Parathyroid adenoma (tissue), 2 donors: ENCODE data around the gene PRSS27.

Experiments
- H2AFZ ChIP-seq: fragments of 300-600 bp; sonication (generic); one replicate; pipeline ENCODE4 v1.7.0; 2017; ENCODE audit warnings: antibody characterized with exemption, mild to moderate bottlenecking
- H3K27ac ChIP-seq: fragments of 300-600 bp; sonication (generic); one replicate; pipeline ENCODE4 v1.7.0; 2017
- H3K27me3 ChIP-seq: fragments of 300-600 bp; sonication (generic); one replicate; pipeline ENCODE4 v1.7.0; 2017; ENCODE audit warnings: low read length; ENCODE audit not compliant: control insufficient read depth, insufficient read depth
- H3K36me3 ChIP-seq: fragments of 300-600 bp; sonication (generic); one replicate; pipeline ENCODE4 v1.7.0; 2017; ENCODE audit warnings: low read length; ENCODE audit not compliant: control insufficient read depth, insufficient read depth
- H3K4me1 ChIP-seq: fragments of 300-600 bp; sonication (generic); one replicate; pipeline ENCODE4 v1.7.0; 2017; ENCODE audit warnings: control low read depth
- H3K4me2 ChIP-seq: fragments of 300-600 bp; sonication (generic); one replicate; pipeline ENCODE4 v1.7.0; 2017; ENCODE audit warnings: low read length
- H3K4me3 ChIP-seq: fragments of 300-600 bp; sonication (generic); one replicate; pipeline ENCODE4 v1.7.0; 2017; ENCODE audit warnings: low read depth, low read length
- H3K79me2 ChIP-seq: fragments of 300-600 bp; sonication (generic); one replicate; pipeline ENCODE4 v1.7.0; 2017; ENCODE audit warnings: control low read depth
- H3K9ac ChIP-seq: fragments of 300-600 bp; sonication (generic); one replicate; pipeline ENCODE4 v1.7.0; 2017; ENCODE audit warnings: mild to moderate bottlenecking
- H3K9me3 ChIP-seq: fragments of 300-600 bp; sonication (generic); one replicate; pipeline ENCODE4 v1.7.0; 2017; ENCODE audit warnings: low read length; ENCODE audit not compliant: control insufficient read depth
- CTCF ChIP-seq: fragments of 300-600 bp; sonication (generic); IDR thresholded peaks from one replicate; pipeline ENCODE4 v1.7.0; 2017; ENCODE audit warnings: antibody characterized with exemption, mild to moderate bottlenecking
- donor health status: primary hyperparathyroidism.

The PRSS27 gene

GRCh38 chr16:2736476-2737237 lies 16.6 kb upstream of the PRSS27 start:
- Histone ChIP-seq H3K4me3 (no peak overlapping the region), H3K27me3 (no peaks in the 10 kb centered on the region), H2AFZ (no peak overlapping the region), H3K4me1 (no peaks in the 10 kb centered on the region), H3K27ac (no peak overlapping the region), H3K9ac (no peak overlapping the region), H3K4me2 (no peak overlapping the region), H3K79me2 (no peaks in the 10 kb centered on the region), H3K36me3 (no peaks in the 10 kb centered on the region), H3K9me3 (no peaks in the 10 kb centered on the region)
- TF ChIP-seq CTCF: no peak

DNA sequence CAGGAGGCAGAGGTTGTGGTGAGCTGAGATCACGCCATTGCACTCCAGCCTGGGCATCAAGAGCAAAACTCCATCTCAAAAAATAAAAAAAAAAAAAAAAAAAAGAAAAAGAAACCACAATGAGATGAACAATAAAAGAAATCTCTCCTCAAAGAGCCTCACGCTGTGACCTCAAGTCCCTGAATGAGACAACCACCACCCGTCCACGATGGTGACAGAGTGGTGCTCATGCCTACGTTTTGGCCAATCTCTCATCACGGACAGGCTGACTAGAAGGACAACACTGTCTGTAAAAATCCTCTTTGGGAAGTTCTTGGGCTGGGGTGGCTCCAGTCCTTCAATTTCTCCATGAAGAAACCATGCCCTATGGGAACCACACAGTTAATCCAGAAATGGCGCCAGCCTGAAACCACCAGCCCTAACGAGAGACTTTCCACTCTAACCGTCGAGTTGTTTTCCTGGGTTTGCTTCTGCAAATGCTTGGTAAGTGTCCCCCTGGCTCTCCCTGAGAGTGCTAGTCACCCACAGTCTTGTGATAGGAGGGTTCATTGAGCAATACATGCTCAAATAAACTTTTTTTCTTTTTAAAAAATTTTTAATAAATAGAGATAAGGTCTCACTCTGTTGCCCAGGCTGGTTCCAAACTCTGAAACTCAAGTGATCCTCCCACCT lies 15.0 kb upstream of the PRSS27 start:
- Histone ChIP-seq H3K27me3 (no peaks in the 10 kb centered on the region), H3K4me3 (no peak overlapping the region), H3K79me2 (no peaks in the 10 kb centered on the region), H3K36me3 (no peaks in the 10 kb centered on the region), H3K9ac (no peak overlapping the region), H2AFZ (no peak overlapping the region), H3K27ac (no peak overlapping the region), H3K4me2 (no peak overlapping the region), H3K9me3 (no peaks in the 10 kb centered on the region), H3K4me1 (no peaks in the 10 kb centered on the region)
- TF ChIP-seq CTCF: no peak

DNA sequence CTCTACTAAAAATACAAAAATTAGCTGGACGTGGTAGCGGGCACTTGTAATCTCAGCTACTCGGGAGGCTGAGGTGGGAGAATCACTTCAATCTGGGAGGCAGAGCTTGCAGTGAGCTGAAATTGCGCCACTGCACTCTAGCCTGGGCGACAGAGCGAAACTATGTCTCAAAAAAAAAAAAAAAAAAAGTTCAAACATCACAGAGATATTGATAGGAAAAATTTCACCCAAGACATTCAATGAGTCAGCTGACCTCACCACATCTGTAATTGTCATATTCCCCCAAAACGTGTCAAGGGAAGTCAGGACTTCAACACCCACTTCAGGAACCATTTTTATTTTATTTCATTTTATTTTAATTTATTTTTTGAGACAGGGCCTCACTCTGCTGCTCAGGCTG lies 8.0 kb upstream of the PRSS27 start:
- no peak overlapping the region for H2AFZ ChIP-seq
- no peaks in the 10 kb centered on the region for H3K4me1 ChIP-seq
- no peak overlapping the region for H3K9ac ChIP-seq
- H3K9me3 ChIP-seq: no peaks in the 10 kb centered on the region
- no peaks in the 10 kb centered on the region for H3K27me3 ChIP-seq
- no peaks in the 10 kb centered on the region for H3K36me3 ChIP-seq
- H3K4me2 ChIP-seq: no peak overlapping the region
- no peak overlapping the region for H3K27ac ChIP-seq
- no peak overlapping the region for H3K4me3 ChIP-seq
- no peak for TF ChIP-seq CTCF
- H3K79me2 ChIP-seq: no peaks in the 10 kb centered on the region

DNA sequence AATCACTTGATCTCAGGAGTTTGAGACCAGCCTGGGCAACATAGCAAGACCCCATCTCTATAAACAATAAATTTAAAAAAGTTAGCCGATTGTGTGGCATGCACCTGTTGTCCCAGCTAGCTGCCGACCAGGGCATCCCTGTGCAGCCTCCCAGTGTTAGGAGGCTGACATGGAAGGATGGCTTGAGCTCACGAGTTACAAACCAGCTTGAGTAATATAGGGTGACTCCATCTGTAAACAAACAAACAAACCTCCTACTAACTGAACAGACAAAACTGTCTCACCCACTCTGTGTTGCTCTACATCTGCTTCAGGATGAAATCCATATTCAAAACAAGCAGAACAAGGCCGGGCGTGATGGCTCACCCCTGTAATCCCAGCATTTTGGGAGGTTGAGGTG lies 6.9 kb upstream of the PRSS27 start:
- no peaks in the 10 kb centered on the region for H3K79me2 ChIP-seq
- H3K4me3 ChIP-seq: no peak overlapping the region
- H3K4me1 ChIP-seq: no peaks in the 10 kb centered on the region
- no peaks in the 10 kb centered on the region for H3K9me3 ChIP-seq
- TF ChIP-seq CTCF: no peak
- no peaks in the 10 kb centered on the region for H3K27me3 ChIP-seq
- H3K9ac ChIP-seq: no peak overlapping the region
- H3K4me2 ChIP-seq: no peak overlapping the region
- no peak overlapping the region for H3K27ac ChIP-seq
- no peak overlapping the region for H2AFZ ChIP-seq
- H3K36me3 ChIP-seq: no peaks in the 10 kb centered on the region
